ENCODE results near the gene ZRANB2.

The ZRANB2 gene

DNA sequence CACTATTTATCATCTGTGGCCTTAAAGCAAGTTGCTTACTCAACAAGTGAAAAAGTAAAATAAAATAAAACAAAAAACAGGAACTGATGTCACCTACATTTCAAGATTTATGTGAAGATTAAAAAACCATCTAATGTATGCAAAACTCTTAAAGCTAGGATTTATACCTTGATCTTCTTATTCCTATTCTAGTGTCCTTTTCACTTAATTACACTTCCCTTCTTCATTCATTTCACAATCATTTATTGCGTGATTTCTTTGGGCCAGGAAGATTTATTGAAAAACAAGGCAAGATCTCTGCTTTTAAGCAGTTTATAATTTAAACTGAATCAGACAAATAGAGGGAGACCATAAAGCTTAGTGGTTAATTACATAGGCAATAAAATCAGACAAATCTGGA lies 51.9 kb downstream of the ZRANB2 start:
- no peaks in the 10 kb centered on the region for H3K27me3 ChIP-seq (replicated peaks; ENCODE audit: control insufficient read depth, insufficient read depth, low read length)
- no peak overlapping the region for H3K4me3 ChIP-seq (replicated peaks; ENCODE audit: low read depth, low read length)
- TF ChIP-seq, protein P1, sequence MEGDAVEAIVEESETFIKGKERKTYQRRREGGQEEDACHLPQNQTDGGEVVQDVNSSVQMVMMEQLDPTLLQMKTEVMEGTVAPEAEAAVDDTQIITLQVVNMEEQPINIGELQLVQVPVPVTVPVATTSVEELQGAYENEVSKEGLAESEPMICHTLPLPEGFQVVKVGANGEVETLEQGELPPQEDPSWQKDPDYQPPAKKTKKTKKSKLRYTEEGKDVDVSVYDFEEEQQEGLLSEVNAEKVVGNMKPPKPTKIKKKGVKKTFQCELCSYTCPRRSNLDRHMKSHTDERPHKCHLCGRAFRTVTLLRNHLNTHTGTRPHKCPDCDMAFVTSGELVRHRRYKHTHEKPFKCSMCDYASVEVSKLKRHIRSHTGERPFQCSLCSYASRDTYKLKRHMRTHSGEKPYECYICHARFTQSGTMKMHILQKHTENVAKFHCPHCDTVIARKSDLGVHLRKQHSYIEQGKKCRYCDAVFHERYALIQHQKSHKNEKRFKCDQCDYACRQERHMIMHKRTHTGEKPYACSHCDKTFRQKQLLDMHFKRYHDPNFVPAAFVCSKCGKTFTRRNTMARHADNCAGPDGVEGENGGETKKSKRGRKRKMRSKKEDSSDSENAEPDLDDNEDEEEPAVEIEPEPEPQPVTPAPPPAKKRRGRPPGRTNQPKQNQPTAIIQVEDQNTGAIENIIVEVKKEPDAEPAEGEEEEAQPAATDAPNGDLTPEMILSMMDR (IDR thresholded peaks at IDR 0.05; ENCODE audit: insufficient read depth, low read length, poor library complexity, severe bottlenecking), result no peak
- no peak for DNase-seq (ENCODE audit: extremely low read depth, insufficient read length)
- H3K36me3 ChIP-seq (ENCODE audit: control insufficient read depth, insufficient read depth, low read length), result no peaks in the 10 kb centered on the region

DNA sequence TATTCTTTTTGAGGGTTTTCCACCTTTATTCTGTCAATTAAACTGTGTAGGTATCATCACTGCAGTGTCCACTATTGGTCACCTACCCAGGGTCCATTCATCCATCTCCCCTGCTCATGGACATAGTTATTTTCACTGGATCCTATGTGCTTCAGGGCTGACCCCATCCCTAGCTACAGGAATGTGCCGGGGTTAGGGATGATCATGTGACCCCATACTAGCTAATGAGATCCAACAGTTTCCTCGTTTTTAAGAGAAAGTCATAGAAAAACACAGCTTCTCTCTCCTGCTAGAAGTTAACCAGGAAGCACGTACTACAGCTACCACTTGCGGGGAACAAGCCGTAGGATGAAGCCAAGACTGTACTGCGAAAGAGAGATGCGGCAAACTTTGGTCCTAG lies 52.8 kb downstream of the ZRANB2 start:
- Histone ChIP-seq H3K4me3 (replicated peaks; ENCODE audit: low read depth, low read length) (no peak overlapping the region), H3K27me3 (replicated peaks; ENCODE audit: control insufficient read depth, insufficient read depth, low read length) (no peaks in the 10 kb centered on the region), H3K36me3 (ENCODE audit: control insufficient read depth, insufficient read depth, low read length) (no peaks in the 10 kb centered on the region)
- TF ChIP-seq, protein P1 (IDR thresholded peaks at IDR 0.05; ENCODE audit: insufficient read depth, low read length, poor library complexity, severe bottlenecking), result no peak
- DNase-seq (ENCODE audit: extremely low read depth, insufficient read length), result no peak

DNA sequence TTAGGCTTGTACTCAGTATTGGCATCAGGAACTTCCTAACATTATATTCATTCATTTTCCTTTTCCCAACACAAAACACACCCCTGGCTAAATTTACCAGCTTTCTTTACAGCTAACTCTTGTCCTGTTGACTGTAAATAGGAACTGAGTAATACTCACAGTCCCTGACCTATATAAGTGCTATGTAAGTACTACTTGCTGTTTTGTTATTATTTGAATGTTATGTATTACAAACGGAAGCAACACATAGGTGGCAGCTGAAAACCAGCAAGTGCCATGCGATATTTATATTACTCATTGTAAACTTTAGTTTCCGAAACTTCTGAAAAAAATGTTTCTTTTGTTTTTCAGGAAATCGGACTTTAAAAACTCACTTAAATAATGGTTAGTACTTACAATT lies 54.7 kb downstream of the ZRANB2 start:
- no peaks in the 10 kb centered on the region for H3K27me3 ChIP-seq (replicated peaks; ENCODE audit: control insufficient read depth, insufficient read depth, low read length)
- TF ChIP-seq, protein P1 (IDR thresholded peaks at IDR 0.05; ENCODE audit: insufficient read depth, low read length, poor library complexity, severe bottlenecking), result no peak
- H3K36me3 ChIP-seq (ENCODE audit: control insufficient read depth, insufficient read depth, low read length), result no peaks in the 10 kb centered on the region
- H3K4me3 ChIP-seq (replicated peaks; ENCODE audit: low read depth, low read length), result no peak overlapping the region
- no peak for DNase-seq (ENCODE audit: extremely low read depth, insufficient read length)

DNA sequence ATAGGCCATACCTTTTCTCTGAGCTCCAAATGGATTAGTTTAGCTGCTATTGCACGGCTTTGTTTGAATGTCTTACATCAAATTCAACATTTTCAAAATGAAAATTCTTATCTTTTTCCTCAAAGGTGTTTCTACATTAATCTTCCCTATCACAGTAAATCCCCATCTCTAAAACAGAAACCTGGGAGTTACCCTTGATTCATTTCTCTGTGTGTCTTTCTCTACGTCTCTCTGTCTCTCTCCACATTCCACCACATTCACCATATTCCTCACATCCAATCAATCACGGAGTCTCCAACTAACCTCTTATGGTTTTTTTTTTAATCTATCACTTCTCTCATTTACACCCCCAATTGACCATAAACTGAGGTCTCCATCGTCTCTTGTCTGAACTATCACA lies 57.3 kb downstream of the ZRANB2 start:
- Histone ChIP-seq H3K36me3 (ENCODE audit: control insufficient read depth, insufficient read depth, low read length) (no peaks in the 10 kb centered on the region), H3K27me3 (replicated peaks; ENCODE audit: control insufficient read depth, insufficient read depth, low read length) (no peaks in the 10 kb centered on the region), H3K4me3 (replicated peaks; ENCODE audit: low read depth, low read length) (no peak overlapping the region)
- TF ChIP-seq, protein P1 (IDR thresholded peaks at IDR 0.05; ENCODE audit: insufficient read depth, low read length, poor library complexity, severe bottlenecking), result no peak
- no peak for DNase-seq (ENCODE audit: extremely low read depth, insufficient read length)

DNA sequence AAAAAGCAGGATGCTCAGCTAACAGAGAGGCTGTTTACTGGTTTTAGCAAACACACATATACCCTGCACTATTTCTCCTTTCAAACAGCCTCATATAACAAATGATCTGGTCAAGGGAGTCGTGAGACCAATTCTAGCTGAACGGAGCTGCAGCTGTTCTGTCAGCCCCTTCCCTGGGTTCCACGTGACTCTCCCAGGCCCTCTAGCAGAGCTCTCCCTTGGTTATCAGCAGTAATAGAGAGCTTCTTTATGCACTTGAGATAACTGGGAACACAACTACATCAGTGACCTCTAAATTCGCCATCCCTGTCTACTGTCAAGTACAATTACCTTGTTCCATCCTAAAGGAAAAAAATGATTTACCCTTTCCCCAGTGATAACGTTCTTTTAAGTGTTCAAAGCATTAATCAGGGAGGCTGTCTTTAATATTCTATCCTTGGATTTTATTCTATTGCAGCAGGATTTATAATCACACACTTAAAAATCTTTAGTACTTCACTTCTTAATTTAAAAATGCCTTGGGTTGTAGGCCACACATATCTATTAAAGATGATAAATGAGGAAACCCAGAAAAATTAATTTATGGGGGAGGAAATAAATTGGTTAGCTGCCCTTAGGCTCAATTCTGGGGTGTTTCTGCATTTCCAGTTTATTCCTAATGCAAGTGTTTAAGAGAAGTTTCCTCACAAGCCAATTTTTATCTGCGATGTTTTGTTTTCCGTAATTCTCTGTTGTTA lies 61.4 kb downstream of the ZRANB2 start:
- H3K36me3 ChIP-seq (ENCODE audit: control insufficient read depth, insufficient read depth, low read length), result no peaks in the 10 kb centered on the region
- TF ChIP-seq, protein P1 (IDR thresholded peaks at IDR 0.05; ENCODE audit: insufficient read depth, low read length, poor library complexity, severe bottlenecking), result no peak
- DNase-seq (ENCODE audit: extremely low read depth, insufficient read length), result no peak
- no peak overlapping the region for H3K4me3 ChIP-seq (replicated peaks; ENCODE audit: low read depth, low read length)
- no peaks in the 10 kb centered on the region for H3K27me3 ChIP-seq (replicated peaks; ENCODE audit: control insufficient read depth, insufficient read depth, low read length)

DNA sequence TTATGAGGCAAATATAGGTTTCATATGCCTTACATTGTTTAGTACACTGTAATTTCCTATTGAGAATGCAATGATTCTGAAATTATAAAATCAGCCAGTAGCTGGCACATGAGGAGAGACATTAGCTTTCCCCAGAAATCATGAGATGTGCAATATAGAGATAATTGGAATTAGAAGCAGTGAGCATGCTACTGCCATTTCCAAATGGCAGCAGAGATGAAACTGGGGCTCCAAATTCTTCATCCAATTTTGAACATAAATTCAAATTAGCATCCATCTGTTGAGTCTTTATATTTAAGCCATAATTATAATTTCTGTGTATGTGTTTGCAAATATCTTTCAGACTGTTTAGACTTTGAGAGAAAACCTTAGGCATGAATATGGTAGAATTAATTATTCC lies 62.0 kb downstream of the ZRANB2 start:
- no peak for DNase-seq (ENCODE audit: extremely low read depth, insufficient read length)
- Histone ChIP-seq H3K4me3 (replicated peaks; ENCODE audit: low read depth, low read length) (no peak overlapping the region), H3K27me3 (replicated peaks; ENCODE audit: control insufficient read depth, insufficient read depth, low read length) (no peaks in the 10 kb centered on the region), H3K36me3 (ENCODE audit: control insufficient read depth, insufficient read depth, low read length) (no peaks in the 10 kb centered on the region)
- TF ChIP-seq, protein P1 (IDR thresholded peaks at IDR 0.05; ENCODE audit: insufficient read depth, low read length, poor library complexity, severe bottlenecking), result no peak
